Endodermal cell (in vitro differentiated cells): ENCODE data around the gene EPN2. TPM values are rescaled to one million over a fixed set of nuclear protein-coding genes. Genes with fewer than 3 reads are reported as not detected.
"Not testable (repeated sequence)": the region's sequence is repeated elsewhere in the genome, so short reads cannot be mapped to it uniquely, and the experiment has no call there.

Experiments
- DNase-seq: peaks from one replicate; pipeline ENCODE4 v3.0.0-alpha.2; 2017
- H3K27ac ChIP-seq: 2 replicates; pipeline ENCODE4 v1.5.1; 2013; ENCODE audit warnings: mild to moderate bottlenecking, low read depth, low read length, moderate library complexity
- H3K27me3 ChIP-seq: 2 replicates; pipeline ENCODE4 v1.6.1; 2013; ENCODE audit warnings: mild to moderate bottlenecking, low read length, moderate library complexity; ENCODE audit not compliant: insufficient read depth, control insufficient read depth, poor library complexity, severe bottlenecking
- H3K36me3 ChIP-seq: 2 replicates; pipeline ENCODE4 v1.7.0; 2013; ENCODE audit warnings: mild to moderate bottlenecking, low read length, moderate library complexity; ENCODE audit not compliant: control insufficient read depth, insufficient read depth
- H3K4me1 ChIP-seq: one replicate; pipeline ENCODE4 v1.7.0; 2013; ENCODE audit warnings: low read length; ENCODE audit not compliant: control insufficient read depth, insufficient read depth
- H3K4me3 ChIP-seq: 2 replicates; pipeline ENCODE4 v1.5.1; 2013; ENCODE audit warnings: mild to moderate bottlenecking, low read length, moderate library complexity
- H3K9ac ChIP-seq: 2 replicates; pipeline ENCODE4 v1.6.1; 2013; ENCODE audit warnings: mild to moderate bottlenecking, low read length, moderate library complexity; ENCODE audit not compliant: poor library complexity, severe bottlenecking; ENCODE audit errors: extremely low read depth
- H3K9me3 ChIP-seq: 2 replicates; pipeline ENCODE4 v1.6.1; 2013; ENCODE audit warnings: mild to moderate bottlenecking, low read length, moderate library complexity; ENCODE audit not compliant: control insufficient read depth
- H3K27ac Mint-ChIP-seq: 2 replicates; pipeline ENCODE4 v1.8.0; 2020; ENCODE audit warnings: mixed read lengths
- H3K27me3 Mint-ChIP-seq: 2 replicates; pipeline ENCODE4 v1.8.0; 2021; ENCODE audit warnings: mild to moderate bottlenecking, mixed read lengths; ENCODE audit not compliant: insufficient read depth
- H3K36me3 Mint-ChIP-seq: 2 replicates; pipeline ENCODE4 v1.8.0; 2020; ENCODE audit warnings: low read depth, mixed read lengths
- H3K4me1 Mint-ChIP-seq: 2 replicates; pipeline ENCODE4 v1.8.0; 2020; ENCODE audit warnings: mixed read lengths
- H3K4me3 Mint-ChIP-seq: 2 replicates; pipeline ENCODE4 v1.8.0; 2020; ENCODE audit warnings: mild to moderate bottlenecking, moderate library complexity, mixed read lengths
- H3K9me3 Mint-ChIP-seq: 2 replicates; pipeline ENCODE4 v1.8.0; 2020; ENCODE audit warnings: mild to moderate bottlenecking, mixed read lengths
- CTCF ChIP-seq: fragments of 200-600 bp; sonication (generic); conservative IDR thresholded peaks from 2 replicates; pipeline ENCODE4 v1.5.0; 2021; ENCODE audit warnings: antibody characterized with exemption, mild to moderate bottlenecking
- WGBS, 2 experiments: methylation state at CpG; one replicate each; pipeline versions ENCODE4 v1.1.5 to v1.1.7; 2013; ENCODE audit warnings: missing lambda C conversion rate in 2 of 2, mixed read lengths in 1 of 2; ENCODE audit not compliant: insufficient coverage in 1 of 2, insufficient read length in 1 of 2; 5-methylcytosine and 5-hydroxymethylcytosine counted together
- total RNA-seq, 2 donors: library from RNA; stranded (reverse); fragmentation: NEBNext Ultra II Directional in 1 of 2; extraction: Animal tissue kit (Norgen Biotek cat#: 25700) in 1 of 2; gene quantifications; 2 replicates in 1 of 2; 3 replicates in 1 of 2; pipeline ENCODE4 v1.2.1, GENCODE V29; 2021

EPN2 gene
- total RNA-seq, 2 donors from 2014 or later: 46.0 to 50.9 TPM

GRCh38 chr17:19226610-19227588 lies 10.3 kb upstream of the EPN2 start:
- H3K27ac ChIP-seq, H3K9me3 ChIP-seq, H3K4me3 Mint-ChIP-seq, H3K27me3 Mint-ChIP-seq, H3K36me3 Mint-ChIP-seq, H3K27ac Mint-ChIP-seq, H3K4me1 ChIP-seq, DNase-seq, H3K9ac ChIP-seq, H3K4me1 Mint-ChIP-seq, H3K27me3 ChIP-seq, H3K9me3 Mint-ChIP-seq, H3K36me3 ChIP-seq, H3K4me3 ChIP-seq: not testable (repeated sequence)
- no CpG with 5 or more reads among the region's 12 CpGs for WGBS, 2 experiments

- not testable (repeated sequence) for H3K36me3 ChIP-seq, H3K4me1 Mint-ChIP-seq, H3K9me3 Mint-ChIP-seq, H3K27me3 ChIP-seq, H3K4me1 ChIP-seq, H3K4me3 Mint-ChIP-seq, H3K27me3 Mint-ChIP-seq, DNase-seq, H3K4me3 ChIP-seq, H3K36me3 Mint-ChIP-seq, H3K27ac Mint-ChIP-seq, H3K9ac ChIP-seq, H3K27ac ChIP-seq, H3K9me3 ChIP-seq
- 91% methylated on average over 3 of the region's 6 CpGs; no CpG with 5 or more reads in 1 of the 2 experiments for WGBS, 2 experiments
Observed at GRCh38 chr17:19234676-19235075, 2.5 kb upstream of the EPN2 start.

DNA sequence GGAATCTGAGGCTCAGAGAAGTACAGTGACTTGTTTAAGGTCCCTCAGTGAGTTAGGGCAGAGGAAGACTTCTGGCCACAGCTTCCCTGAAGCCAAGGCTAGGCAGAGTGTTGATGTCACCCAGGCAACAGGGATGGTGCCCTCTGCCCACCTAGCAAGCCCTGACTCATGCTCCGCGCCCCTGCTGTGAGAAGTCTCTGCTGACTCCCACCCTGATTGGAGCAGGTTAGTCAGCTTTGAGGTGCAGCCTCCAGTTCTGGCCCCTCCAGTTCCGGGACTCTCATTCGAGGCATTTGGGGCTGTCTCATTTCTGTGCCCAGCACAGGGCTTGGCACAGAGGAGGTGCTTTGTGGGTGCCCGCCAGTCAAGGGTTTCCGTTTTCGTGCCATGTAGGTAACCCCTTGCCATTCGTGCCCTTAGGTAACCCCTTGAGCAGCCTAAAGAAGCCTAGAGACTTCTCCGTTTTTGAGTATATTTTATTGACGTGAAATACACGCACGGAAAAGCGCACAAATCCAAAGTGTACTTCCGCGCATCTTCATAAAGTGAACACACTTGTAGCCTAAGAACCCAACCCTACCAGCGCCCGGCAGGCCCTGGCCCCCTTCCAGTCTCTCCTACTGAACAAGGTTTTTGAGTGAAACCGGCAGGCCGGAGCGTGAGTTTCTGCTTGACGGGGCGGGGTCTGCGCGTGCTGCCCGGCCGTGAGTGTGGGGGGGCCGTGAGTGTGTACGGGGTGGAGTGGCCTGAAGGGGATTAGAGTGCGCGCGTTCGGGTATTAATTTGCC lies 621 bp upstream of the EPN2 start:
- not testable (repeated sequence) for H3K27me3 Mint-ChIP-seq, H3K4me3 Mint-ChIP-seq, DNase-seq, H3K4me1 Mint-ChIP-seq, H3K4me3 ChIP-seq, H3K27ac Mint-ChIP-seq, H3K27me3 ChIP-seq, H3K27ac ChIP-seq, H3K4me1 ChIP-seq, H3K36me3 ChIP-seq, H3K9me3 ChIP-seq, H3K9ac ChIP-seq, H3K36me3 Mint-ChIP-seq, H3K9me3 Mint-ChIP-seq
- WGBS, 2 experiments: no CpG with 5 or more reads among the region's 32 CpGs

GRCh38 chr17:19237389-19238166 lies 412 bp downstream of the EPN2 start:
- H3K9me3 Mint-ChIP-seq: no peaks in the 10 kb centered on the region
- Histone ChIP-seq H3K9me3 (no peaks in the 10 kb centered on the region), H3K36me3 (peaks cover 4% of the 10 kb centered on the region), H3K9ac (peak overlapping the region; percentile 72), H3K27ac (no peak overlapping the region), H3K27me3 (no peaks in the 10 kb centered on the region), H3K4me1 (no peaks in the 10 kb centered on the region), H3K4me3 (peak overlapping the region; percentile 94)
- H3K27me3 Mint-ChIP-seq: no peaks in the 10 kb centered on the region
- peak; percentile 33 for TF ChIP-seq CTCF
- H3K4me3 Mint-ChIP-seq: peak overlapping the region; percentile 88
- peaks cover 8% of the 10 kb centered on the region for H3K36me3 Mint-ChIP-seq
- H3K4me1 Mint-ChIP-seq: peaks cover 13% of the 10 kb centered on the region
- 0% methylated on average over 12 to 60 of the region's 60 CpGs for WGBS, 2 experiments
- peak; percentile 85 for DNase-seq
- H3K27ac Mint-ChIP-seq: peak overlapping the region; percentile 74
